T-helper 2 cell treated with Interferon-gamma antibody and Interleukin-4, amounts not matched to agents 5 μg/mL and 100 μg/mL, for 36 hours (primary cell): ENCODE measurements around the gene RBMXL2.

Experiments used
- DNase-seq: peaks from one replicate; pipeline ENCODE4 v3.0.0; 2021; ENCODE audit warnings: low spot score
- H3K27ac Mint-ChIP-seq: one replicate; pipeline ENCODE4 v1.8.0; 2021; ENCODE audit warnings: mild to moderate bottlenecking, mixed read lengths
- H3K27me3 Mint-ChIP-seq: one replicate; pipeline ENCODE4 v1.8.0; 2021; ENCODE audit warnings: low read depth, mixed read lengths
- H3K36me3 Mint-ChIP-seq: one replicate; pipeline ENCODE4 v1.8.0; 2021; ENCODE audit warnings: low read depth, mixed read lengths
- H3K4me1 Mint-ChIP-seq: one replicate; pipeline ENCODE4 v1.8.0; 2021; ENCODE audit warnings: low read depth, mixed read lengths
- H3K4me3 Mint-ChIP-seq: one replicate; pipeline ENCODE4 v1.8.0; 2022; ENCODE audit warnings: mild to moderate bottlenecking, moderate library complexity, mixed read lengths
- H3K9me3 Mint-ChIP-seq: one replicate; pipeline ENCODE4 v1.8.0; 2021; ENCODE audit warnings: mixed read lengths

The RBMXL2 gene

DNA sequence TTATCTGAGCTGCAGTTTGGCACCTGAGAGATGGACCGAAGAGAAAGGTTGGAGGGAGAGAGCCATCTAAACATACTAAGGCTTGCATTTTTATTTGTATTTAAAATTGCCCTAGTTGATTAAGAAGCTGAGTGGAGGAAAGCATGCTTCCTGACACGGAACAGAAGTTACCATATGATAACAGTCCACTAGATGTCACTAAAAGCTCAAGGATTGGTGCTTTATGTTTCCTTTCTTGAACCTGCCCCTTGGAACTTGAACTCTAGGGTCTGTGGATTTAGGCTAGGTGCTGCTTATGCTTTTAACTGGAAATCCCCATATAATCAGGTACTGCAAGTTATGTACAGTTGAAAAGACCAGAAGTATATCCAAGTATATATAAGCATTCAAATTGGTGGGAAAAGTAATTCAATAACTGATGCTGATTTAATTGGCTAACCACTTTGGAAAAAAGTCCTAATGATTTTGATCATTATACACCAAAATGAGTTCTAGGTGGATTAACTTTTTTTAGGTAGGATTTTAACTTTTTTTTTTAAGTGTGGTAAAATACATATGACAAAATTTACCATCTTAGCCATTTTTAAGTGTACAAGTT lies 9.5 kb downstream of the RBMXL2 start:
- no peak for DNase-seq
- no peaks in the 10 kb centered on the region for H3K9me3 Mint-ChIP-seq

GRCh38 chr11:7115780-7116179 lies 27.0 kb downstream of the RBMXL2 start:
- no peaks in the 10 kb centered on the region for H3K27me3 Mint-ChIP-seq
- H3K36me3 Mint-ChIP-seq: no peaks in the 10 kb centered on the region
- no peak overlapping the region for H3K27ac Mint-ChIP-seq
- no peaks in the 10 kb centered on the region for H3K9me3 Mint-ChIP-seq
- no peak for DNase-seq
- H3K4me1 Mint-ChIP-seq: no peaks in the 10 kb centered on the region
- no peak overlapping the region for H3K4me3 Mint-ChIP-seq

More for the DNA sequence above, 9.5 kb downstream of the RBMXL2 start:
- H3K4me3 Mint-ChIP-seq: no peak overlapping the region
- peaks cover 9% of the 10 kb centered on the region for H3K27me3 Mint-ChIP-seq
- no peaks in the 10 kb centered on the region for H3K4me1 Mint-ChIP-seq
- H3K27ac Mint-ChIP-seq: no peak overlapping the region
- H3K36me3 Mint-ChIP-seq: no peaks in the 10 kb centered on the region

- H3K36me3 Mint-ChIP-seq: no peaks in the 10 kb centered on the region
- no peaks in the 10 kb centered on the region for H3K27me3 Mint-ChIP-seq
- DNase-seq: no peak
- H3K27ac Mint-ChIP-seq: no peak overlapping the region
- H3K4me3 Mint-ChIP-seq: no peak overlapping the region
- no peaks in the 10 kb centered on the region for H3K9me3 Mint-ChIP-seq
- no peaks in the 10 kb centered on the region for H3K4me1 Mint-ChIP-seq
These were observed 27.6 kb downstream of the RBMXL2 start for GRCh38 chr11:7116370-7116769.

GRCh38 chr11:7138051-7138450 lies 49.3 kb downstream of the RBMXL2 start:
- Mint-ChIP-seq H3K4me1 (no peaks in the 10 kb centered on the region), H3K27ac (no peak overlapping the region), H3K4me3 (no peak overlapping the region), H3K36me3 (no peaks in the 10 kb centered on the region), H3K9me3 (no peaks in the 10 kb centered on the region), H3K27me3 (peaks cover 2% of the 10 kb centered on the region)
- DNase-seq: no peak
